ENCODE measurements around the gene RSF1.

- TF ChIP-seq POLR2AphosphoS5 (IDR thresholded peaks at IDR 0.05; ENCODE audit: low read depth) (no peak), CTCF (conservative IDR thresholded peaks at IDR 0.05; ENCODE audit: low read depth in 2 of 2) (peak in 1 of 2 experiments; percentile 51; a peak in 3 of 4 replicates), EZH2phosphoT487 (IDR thresholded peaks at IDR 0.05; ENCODE audit: unreplicated experiment) (no peak), ZNF331 (CRISPR knock-in tag; IDR thresholded peaks at IDR 0.05; ENCODE audit: low read depth) (no peak)
These were observed 44.1 kb downstream of the RSF1 start for GRCh38 chr11:77776455-77776854.

Measured in GM23338 (cell line).